Hepatocyte (in vitro differentiated cells): ENCODE data around the gene CTNND2. TPM values are rescaled to one million over a fixed set of nuclear protein-coding genes. Genes with fewer than 3 reads are reported as not detected.

Experiments
- DNase-seq: peaks from one replicate; pipeline ENCODE4 v3.0.0-alpha.2; 2016; ENCODE audit warnings: low spot score
- H2AFZ ChIP-seq: fragments of 200-600 bp; sonication (generic); 2 replicates; pipeline ENCODE4 v1.6.0; 2016; ENCODE audit warnings: antibody characterized with exemption, mild to moderate bottlenecking
- H3K27ac ChIP-seq: fragments of 200-600 bp; sonication (generic); 2 replicates; pipeline ENCODE4 v1.5.1; 2016; ENCODE audit warnings: mild to moderate bottlenecking
- H3K27me3 ChIP-seq: fragments of 200-600 bp; sonication (generic); 2 replicates; pipeline ENCODE4 v1.6.1; 2016
- H3K36me3 ChIP-seq: fragments of 200-600 bp; sonication (generic); replicated peaks from 2 replicates; pipeline ENCODE4 v1.5.1; 2016; ENCODE audit warnings: low read depth; ENCODE audit not compliant: insufficient read depth
- H3K4me1 ChIP-seq: fragments of 200-600 bp; sonication (generic); 2 replicates; pipeline ENCODE4 v1.5.1; 2016; ENCODE audit warnings: mild to moderate bottlenecking, moderate library complexity; ENCODE audit not compliant: insufficient read depth
- H3K4me2 ChIP-seq: fragments of 200-600 bp; sonication (generic); 2 replicates; pipeline ENCODE4 v1.6.0; 2016
- H3K4me3 ChIP-seq: fragments of 200-600 bp; sonication (generic); 2 replicates; pipeline ENCODE4 v1.5.1; 2016; ENCODE audit warnings: mild to moderate bottlenecking
- H3K79me2 ChIP-seq: fragments of 200-600 bp; sonication (generic); 2 replicates; pipeline ENCODE4 v1.6.0; 2017; ENCODE audit warnings: mild to moderate bottlenecking
- H3K9me2 ChIP-seq: fragments of 200-600 bp; sonication (generic); replicated peaks from 2 replicates; pipeline ENCODE4 v1.6.0; 2017; ENCODE audit warnings: mild to moderate bottlenecking; ENCODE audit not compliant: insufficient read depth
- H3K9me3 ChIP-seq: fragments of 200-600 bp; sonication (generic); 2 replicates; pipeline ENCODE4 v1.5.1; 2016; ENCODE audit warnings: low read depth, mild to moderate bottlenecking
- H4K20me1 ChIP-seq: fragments of 200-600 bp; sonication (generic); 2 replicates; pipeline ENCODE4 v1.6.0; 2016; ENCODE audit warnings: mild to moderate bottlenecking; ENCODE audit not compliant: insufficient read depth, poor library complexity, severe bottlenecking
- EZH2 ChIP-seq: fragments of 200-600 bp; sonication (generic); IDR thresholded peaks from 2 replicates; pipeline ENCODE4 v1.6.1; 2016; ENCODE audit warnings: antibody characterized with exemption, mild to moderate bottlenecking, borderline replicate concordance
- EZH2phosphoT487 ChIP-seq: fragments of 200-600 bp; sonication (generic); IDR thresholded peaks from one replicate; pipeline ENCODE4 v1.6.1; 2018; ENCODE audit warnings: antibody characterized with exemption, mild to moderate bottlenecking, low read depth, moderate library complexity; ENCODE audit not compliant: unreplicated experiment, severe bottlenecking
- WGBS: methylation state at CpG from one replicate; pipeline ENCODE4 v1.1.6; 2016; ENCODE audit warnings: low lambda C conversion rate; ENCODE audit errors: missing lambda C conversion rate; 5-methylcytosine and 5-hydroxymethylcytosine counted together
- polyA plus RNA-seq: library from polyadenylated mRNA; unstranded; fragments of >200 nt; fragmentation: Nextera tagmentation; extraction: Ambion mirVana; gene quantifications from 2 replicates; pipeline ENCODE4 v1.2.1, GENCODE V29; 2016
- total RNA-seq: library from RNA; depleted of rRNA; stranded (reverse); fragments of >200 nt; gene quantifications from 2 replicates; pipeline ENCODE4 v1.2.3, GENCODE V29; 2014
- TF ChIP-seq, protein P1 (sequence below): fragments of 200-600 bp; sonication (generic); IDR thresholded peaks from 2 replicates; pipeline ENCODE4 v1.5.1; 2016; ENCODE audit warnings: antibody characterized with exemption, mild to moderate bottlenecking; ENCODE audit not compliant: poor library complexity

CTNND2 gene
- total and polyA plus RNA-seq, 2 experiments from 2014 or later = 27.5 to 30.3 TPM

DNA sequence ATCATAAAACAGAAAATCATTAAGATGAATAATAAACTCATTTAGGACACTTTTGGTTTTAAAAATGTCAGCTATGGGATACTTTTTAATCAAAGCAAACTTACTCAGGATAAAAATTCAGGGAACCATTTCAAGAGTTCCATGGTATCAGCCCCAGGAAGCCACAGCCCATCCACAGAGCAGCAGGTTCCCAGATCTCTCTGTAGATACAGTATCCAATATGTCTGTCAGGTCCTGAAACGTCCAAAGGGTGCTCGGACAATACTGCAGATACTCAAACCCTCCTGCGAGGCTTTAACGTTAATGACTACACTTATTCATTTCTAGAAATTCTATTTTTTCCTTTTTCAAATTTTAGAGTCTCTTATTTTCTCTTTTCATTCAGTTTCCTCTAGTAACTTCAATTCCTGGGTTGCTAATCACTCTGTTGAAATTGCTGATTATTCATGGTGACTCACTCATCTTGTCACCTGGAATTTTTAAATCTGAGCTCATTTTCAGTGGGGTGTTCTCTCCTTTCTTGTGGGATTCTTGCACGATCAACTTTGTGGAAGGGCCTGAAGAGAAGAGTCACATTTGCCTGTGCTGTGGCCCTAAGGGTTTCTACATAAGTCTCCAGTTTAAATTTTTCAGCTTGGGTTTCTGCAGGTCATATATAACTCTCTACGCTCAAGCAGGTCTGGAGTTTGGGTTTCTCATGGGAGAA lies 435.8 kb downstream of the CTNND2 start:
- Histone ChIP-seq H3K36me3 (no peaks in the 10 kb centered on the region), H3K4me3 (no peak overlapping the region), H3K4me2 (no peak overlapping the region), H3K27me3 (no peaks in the 10 kb centered on the region), H2AFZ (no peak overlapping the region), H3K79me2 (no peaks in the 10 kb centered on the region), H3K4me1 (no peaks in the 10 kb centered on the region), H3K27ac (no peak overlapping the region), H4K20me1 (no peaks in the 10 kb centered on the region), H3K9me3 (no peaks in the 10 kb centered on the region), H3K9me2 (no peaks in the 10 kb centered on the region)
- TF ChIP-seq EZH2 (no peak), EZH2phosphoT487 (no peak)
- TF ChIP-seq, protein P1, sequence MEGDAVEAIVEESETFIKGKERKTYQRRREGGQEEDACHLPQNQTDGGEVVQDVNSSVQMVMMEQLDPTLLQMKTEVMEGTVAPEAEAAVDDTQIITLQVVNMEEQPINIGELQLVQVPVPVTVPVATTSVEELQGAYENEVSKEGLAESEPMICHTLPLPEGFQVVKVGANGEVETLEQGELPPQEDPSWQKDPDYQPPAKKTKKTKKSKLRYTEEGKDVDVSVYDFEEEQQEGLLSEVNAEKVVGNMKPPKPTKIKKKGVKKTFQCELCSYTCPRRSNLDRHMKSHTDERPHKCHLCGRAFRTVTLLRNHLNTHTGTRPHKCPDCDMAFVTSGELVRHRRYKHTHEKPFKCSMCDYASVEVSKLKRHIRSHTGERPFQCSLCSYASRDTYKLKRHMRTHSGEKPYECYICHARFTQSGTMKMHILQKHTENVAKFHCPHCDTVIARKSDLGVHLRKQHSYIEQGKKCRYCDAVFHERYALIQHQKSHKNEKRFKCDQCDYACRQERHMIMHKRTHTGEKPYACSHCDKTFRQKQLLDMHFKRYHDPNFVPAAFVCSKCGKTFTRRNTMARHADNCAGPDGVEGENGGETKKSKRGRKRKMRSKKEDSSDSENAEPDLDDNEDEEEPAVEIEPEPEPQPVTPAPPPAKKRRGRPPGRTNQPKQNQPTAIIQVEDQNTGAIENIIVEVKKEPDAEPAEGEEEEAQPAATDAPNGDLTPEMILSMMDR = no peak
- DNase-seq = no peak
- WGBS = 89% methylated on average over 6 of the region's 6 CpGs

DNA sequence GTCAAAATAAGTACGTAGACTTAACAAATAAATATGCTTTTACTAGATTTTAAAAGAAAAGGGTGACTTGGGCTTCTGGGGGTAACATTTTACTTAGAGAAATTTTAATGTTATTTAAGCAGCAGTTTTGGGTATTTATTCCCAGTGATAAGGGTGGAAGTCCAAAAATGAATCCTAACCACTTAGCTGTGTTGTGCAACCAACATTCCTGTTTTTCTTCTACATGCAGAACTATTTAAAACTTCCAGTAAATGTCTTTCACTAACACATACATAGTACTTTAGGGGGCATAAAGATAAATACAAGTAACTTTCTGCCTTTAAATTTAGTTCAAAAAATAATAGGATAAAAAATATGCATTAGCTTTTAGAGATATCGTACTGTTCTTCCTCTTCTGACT lies 436.7 kb downstream of the CTNND2 start:
- H3K36me3 ChIP-seq = no peaks in the 10 kb centered on the region
- no peaks in the 10 kb centered on the region for H3K27me3 ChIP-seq
- no peak overlapping the region for H3K27ac ChIP-seq
- WGBS = 86% methylated on average over 2 of the region's 2 CpGs
- H3K79me2 ChIP-seq = no peaks in the 10 kb centered on the region
- H3K9me2 ChIP-seq = no peaks in the 10 kb centered on the region
- H3K9me3 ChIP-seq = no peaks in the 10 kb centered on the region
- no peak overlapping the region for H3K4me2 ChIP-seq
- H3K4me3 ChIP-seq = no peak overlapping the region
- no peak overlapping the region for H2AFZ ChIP-seq
- H3K4me1 ChIP-seq = no peaks in the 10 kb centered on the region
- no peaks in the 10 kb centered on the region for H4K20me1 ChIP-seq
- DNase-seq = no peak
- TF ChIP-seq, protein P1 = no peak

DNA sequence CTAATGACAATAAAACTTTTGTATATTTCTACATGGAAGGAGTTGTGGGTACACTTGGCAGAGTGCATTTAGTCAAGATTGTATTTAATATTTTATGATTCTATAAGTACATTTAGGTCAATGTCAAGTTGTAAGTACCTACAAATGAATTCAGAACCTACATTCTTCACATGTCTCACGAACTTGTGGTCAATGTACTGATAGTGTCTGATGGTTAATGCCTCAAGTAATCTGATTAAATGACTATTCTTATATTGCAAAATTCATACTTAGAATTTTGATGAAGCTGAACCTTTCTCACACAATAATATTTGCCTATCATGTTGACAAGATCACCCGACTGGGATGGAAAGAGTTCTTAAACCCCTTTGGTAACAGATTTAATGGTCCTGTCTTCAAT lies 444.5 kb downstream of the CTNND2 start:
- TF ChIP-seq EZH2 (no peak), EZH2phosphoT487 (no peak)
- TF ChIP-seq, protein P1 = no peak
- H3K4me2 ChIP-seq = no peak overlapping the region
- WGBS = 85% methylated on average over 2 of the region's 2 CpGs
- H3K4me3 ChIP-seq = no peak overlapping the region
- no peaks in the 10 kb centered on the region for H3K4me1 ChIP-seq
- no peaks in the 10 kb centered on the region for H3K36me3 ChIP-seq
- H4K20me1 ChIP-seq = no peaks in the 10 kb centered on the region
- H2AFZ ChIP-seq = no peak overlapping the region
- H3K9me3 ChIP-seq = no peaks in the 10 kb centered on the region
- no peak overlapping the region for H3K27ac ChIP-seq
- H3K27me3 ChIP-seq = no peaks in the 10 kb centered on the region
- no peaks in the 10 kb centered on the region for H3K9me2 ChIP-seq
- no peak for DNase-seq
- H3K79me2 ChIP-seq = no peaks in the 10 kb centered on the region

DNA sequence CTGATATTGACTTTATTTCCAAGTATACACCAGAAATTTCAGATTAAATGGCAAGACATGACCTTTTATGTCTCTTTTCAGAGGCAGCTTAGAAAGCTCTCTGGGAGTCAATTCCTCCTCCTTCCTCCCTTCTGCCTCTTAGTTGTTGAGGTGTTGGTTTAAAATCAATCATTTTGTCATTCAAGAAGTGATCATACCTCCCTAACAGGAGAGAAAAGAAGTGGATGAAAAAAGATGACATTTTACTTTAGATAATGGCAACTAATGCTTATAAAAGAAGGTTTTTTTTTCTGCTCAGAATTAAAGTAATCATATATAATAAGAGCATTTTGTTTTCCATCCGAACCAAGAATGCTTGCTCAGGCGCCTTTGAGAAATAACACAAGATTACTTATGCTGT lies 448.7 kb downstream of the CTNND2 start:
- Histone ChIP-seq H3K27me3 (no peaks in the 10 kb centered on the region), H3K4me1 (no peaks in the 10 kb centered on the region), H4K20me1 (no peaks in the 10 kb centered on the region), H3K36me3 (no peaks in the 10 kb centered on the region), H3K9me2 (no peaks in the 10 kb centered on the region), H2AFZ (no peak overlapping the region), H3K4me2 (no peak overlapping the region), H3K9me3 (no peaks in the 10 kb centered on the region), H3K79me2 (no peaks in the 10 kb centered on the region), H3K4me3 (no peak overlapping the region), H3K27ac (no peak overlapping the region)
- DNase-seq = no peak
- 98% methylated on average over 2 of the region's 2 CpGs for WGBS
- TF ChIP-seq EZH2 (no peak), EZH2phosphoT487 (no peak)
- TF ChIP-seq, protein P1 = no peak
